CD4-positive, alpha-beta T cell treated with Interleukin-17A for 1 hour (primary cell): ENCODE results near the gene CASS4.
"Not testable (repeated sequence)": the region's sequence is repeated elsewhere in the genome, so short reads cannot be mapped to it uniquely, and the experiment has no call there.

ENCODE experiments used
- DNase-seq: peaks from one replicate; pipeline ENCODE4 v3.0.0-alpha.2; 2020

Gene CASS4

GRCh38 chr20:56392132-56392880, 19.8 kb upstream of the CASS4 start, which contains the start of the genes AURKA and CSTF1:
TSS of gene AURKA (minus strand) at chr20:56392215. CDS start at chr20:56388197, 4,018 bp downstream.
TSS of gene CSTF1 (plus strand) at chr20:56392645. CDS start at chr20:56395553, 2,908 bp downstream.
- peak; percentile 100 for DNase-seq

- DNase-seq = peak; percentile 62
Observed at GRCh38 chr20:56392881-56393482, 19.1 kb upstream of the CASS4 start.

GRCh38 chr20:56393653-56394052, 18.4 kb upstream of the CASS4 start:
- DNase-seq = no peak

- DNase-seq = no peak
Observed at GRCh38 chr20:56395166-56395565, 16.9 kb upstream of the CASS4 start.

GRCh38 chr20:56400001-56400640, 11.9 kb upstream of the CASS4 start:
- peak; percentile 82 for DNase-seq

GRCh38 chr20:56403465-56403864, 8.6 kb upstream of the CASS4 start:
- DNase-seq = no peak

- not testable (repeated sequence) for DNase-seq
Observed at GRCh38 chr20:56405356-56405755, 6.7 kb upstream of the CASS4 start.

- DNase-seq = no peak
Observed at GRCh38 chr20:56406910-56407309, 5.2 kb upstream of the CASS4 start.

GRCh38 chr20:56409521-56409920, 2.5 kb upstream of the CASS4 start:
- no peak for DNase-seq

DNA sequence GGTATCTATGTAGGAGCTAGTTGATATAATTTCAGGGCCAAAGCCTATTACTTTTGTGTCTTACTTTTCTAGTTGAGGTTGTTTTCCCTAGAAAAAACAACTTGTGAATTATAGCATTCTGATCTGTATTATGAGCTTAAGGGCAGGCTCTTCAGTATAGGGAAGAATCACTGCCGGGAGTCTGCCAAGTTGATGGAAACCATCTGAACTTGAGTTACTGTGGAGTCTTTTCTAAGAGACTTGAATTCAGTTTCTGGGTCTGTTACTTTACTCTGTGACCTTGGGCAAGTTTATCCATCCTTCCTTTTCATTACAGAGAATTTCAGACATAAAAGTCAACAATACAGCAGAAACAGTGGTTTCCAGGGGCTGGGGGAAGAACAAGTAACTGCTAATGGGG, 2.1 kb upstream of the CASS4 start:
- DNase-seq = no peak

DNA sequence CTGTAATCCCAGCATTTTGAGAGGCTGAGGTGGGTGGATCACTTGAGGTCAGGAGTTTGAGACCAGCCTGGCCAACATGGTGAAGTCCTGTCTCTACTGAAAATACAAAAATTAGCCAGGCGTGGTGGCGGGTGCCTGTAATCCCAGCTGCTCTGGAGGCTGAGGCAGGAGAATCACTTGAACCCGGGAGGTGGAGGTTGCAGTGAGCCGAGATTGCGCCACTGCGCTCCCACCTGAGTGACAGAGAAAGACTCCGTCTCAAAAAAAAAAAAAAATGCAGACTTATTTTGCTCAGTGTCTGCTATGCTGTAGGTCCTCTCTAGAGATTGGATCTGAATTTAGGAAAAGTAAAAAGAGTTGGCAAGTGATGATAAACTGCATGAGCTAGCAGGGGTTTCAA, 773 bp upstream of the CASS4 start:
- not testable (repeated sequence) for DNase-seq

DNA sequence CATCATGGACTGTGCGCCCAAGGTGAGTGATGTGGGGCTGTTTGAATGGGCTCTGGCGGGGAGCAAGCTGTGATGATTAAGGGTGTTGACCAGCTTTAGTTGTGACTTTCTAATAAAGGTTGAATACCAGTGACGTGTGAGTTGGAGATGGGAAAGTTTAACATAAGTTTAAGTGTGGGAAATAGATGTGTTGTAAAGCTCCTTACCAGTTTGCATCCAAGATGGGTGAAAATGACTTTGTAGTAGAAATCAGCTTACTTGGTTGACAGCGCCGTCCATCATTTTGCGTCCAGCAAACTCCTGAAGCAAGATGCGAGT, 372 bp downstream of the CASS4 start:
- no peak for DNase-seq

GRCh38 chr20:56412949-56413348, 889 bp downstream of the CASS4 start:
- no peak for DNase-seq

DNA sequence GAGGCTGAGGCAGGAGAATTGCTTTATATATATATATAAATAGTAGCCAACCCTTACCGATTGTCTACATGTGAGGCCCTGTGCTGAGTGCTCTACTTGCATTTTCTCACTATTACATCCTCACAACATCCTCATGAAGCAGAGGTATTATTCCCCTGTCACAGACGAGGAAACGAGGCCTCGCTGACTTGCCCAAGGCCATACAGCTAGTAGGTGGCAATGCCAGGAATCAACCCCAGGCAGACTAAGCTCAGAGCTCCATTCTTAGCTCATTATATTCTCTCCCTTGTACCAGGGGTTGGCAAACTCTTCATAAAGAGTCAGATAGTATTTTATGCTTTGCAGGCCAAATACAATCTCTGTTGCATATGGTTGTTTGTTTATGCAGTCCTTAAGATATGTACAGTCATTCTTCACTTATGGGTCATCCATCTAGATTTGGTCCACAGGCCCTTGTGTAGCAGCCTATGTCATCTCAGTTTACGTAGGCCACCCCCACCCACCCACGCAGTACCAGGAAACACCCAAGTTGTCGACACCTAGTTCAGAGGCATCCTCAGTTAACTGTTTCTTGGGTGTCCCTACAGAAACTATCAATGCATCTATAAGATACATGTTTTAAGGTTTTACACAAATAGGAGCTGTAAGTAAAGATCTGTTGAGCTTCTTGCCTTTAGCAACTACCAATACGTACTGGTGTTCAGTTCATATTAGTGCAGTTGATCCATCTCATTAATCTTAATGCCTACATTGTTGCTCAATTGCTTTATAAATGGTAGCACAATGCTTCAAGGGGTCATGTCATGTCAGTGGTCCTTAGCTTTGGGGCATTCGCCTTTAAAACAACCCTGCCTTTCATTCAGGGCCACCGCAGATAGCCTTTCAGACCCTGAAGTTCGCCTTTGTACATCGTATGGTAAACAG, 3.0 kb downstream of the CASS4 start:
- peak; percentile 63 for DNase-seq

GRCh38 chr20:56417402-56417801, 5.3 kb downstream of the CASS4 start:
- no peak for DNase-seq

DNA sequence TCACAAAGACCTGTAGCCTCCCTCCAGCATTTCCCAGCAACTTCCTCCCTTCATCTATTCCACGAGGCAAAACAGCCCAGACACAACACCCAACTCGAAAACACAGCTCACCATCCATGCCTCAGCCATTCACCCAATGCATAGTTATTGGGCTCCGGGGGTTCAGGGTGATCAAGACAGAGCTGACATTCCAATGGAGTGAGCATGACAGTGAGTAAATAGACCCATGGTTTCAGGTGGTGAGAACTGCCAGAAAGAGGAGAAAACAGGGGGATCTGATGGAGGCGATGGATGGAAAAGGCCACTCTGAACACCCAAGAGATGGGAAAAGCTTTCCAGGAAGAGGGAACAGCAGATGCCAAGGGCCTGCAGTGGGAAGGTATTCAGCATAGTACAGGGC, 5.9 kb downstream of the CASS4 start:
- no peak for DNase-seq

- peak; percentile 56 for DNase-seq
Observed at GRCh38 chr20:56418385-56418861, 6.4 kb downstream of the CASS4 start.

DNA sequence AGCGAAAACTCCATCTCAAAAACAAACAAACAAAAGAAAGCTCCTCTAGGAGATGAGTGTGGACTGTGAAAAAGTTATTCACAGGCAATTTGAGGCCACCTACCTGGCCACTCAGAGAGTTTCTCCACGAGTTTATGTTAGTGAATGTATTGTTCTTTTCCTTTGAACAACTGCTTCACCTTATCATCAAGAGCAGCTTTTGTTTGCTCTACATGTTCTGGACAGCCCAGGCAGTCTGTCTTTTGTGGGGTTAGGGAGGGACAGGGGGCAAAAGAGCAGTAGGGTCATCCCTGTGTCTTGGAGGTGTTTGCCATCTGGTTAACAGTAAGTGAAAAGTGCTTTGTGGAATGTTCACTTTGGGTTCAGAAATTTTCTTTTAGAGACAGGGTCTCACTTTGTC, 8.0 kb downstream of the CASS4 start:
- DNase-seq = no peak

- DNase-seq = no peak
Observed at GRCh38 chr20:56420940-56421688, 9.1 kb downstream of the CASS4 start.

GRCh38 chr20:56422076-56422823, 10.2 kb downstream of the CASS4 start:
- no peak for DNase-seq

DNA sequence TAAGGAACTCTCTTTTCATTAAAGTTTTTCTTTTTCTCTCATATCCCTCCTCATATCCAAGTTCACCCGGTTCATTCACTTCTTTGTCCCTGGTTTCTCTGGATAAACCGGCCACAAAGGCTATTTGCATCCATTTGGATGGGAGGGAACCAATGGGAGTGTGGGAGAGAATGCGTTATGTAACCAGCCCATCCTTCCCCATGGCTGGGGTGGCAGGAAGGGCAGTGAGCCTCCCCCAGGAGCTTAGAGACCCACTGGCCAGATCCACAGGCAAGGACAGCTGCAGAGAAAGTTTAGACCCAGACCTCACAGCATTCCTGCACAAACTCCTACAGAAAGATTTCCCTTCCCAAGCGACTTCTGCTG, 10.7 kb downstream of the CASS4 start:
- DNase-seq = no peak
